HTERT RPE-1 (cell line): ENCODE data around the gene ABR.
"Not testable (repeated sequence)": the region's sequence is repeated elsewhere in the genome, so short reads cannot be mapped to it uniquely, and the experiment has no call there.

Source experiments
- in situ Hi-C: fragments of 300-500 bp; cut with MboI; formaldehyde crosslinking; loops from 4 replicates; pipeline ENCODE4 v1.14.3; 2020; ENCODE audit warnings: low sequenced_read_pairs

ABR gene

DNA sequence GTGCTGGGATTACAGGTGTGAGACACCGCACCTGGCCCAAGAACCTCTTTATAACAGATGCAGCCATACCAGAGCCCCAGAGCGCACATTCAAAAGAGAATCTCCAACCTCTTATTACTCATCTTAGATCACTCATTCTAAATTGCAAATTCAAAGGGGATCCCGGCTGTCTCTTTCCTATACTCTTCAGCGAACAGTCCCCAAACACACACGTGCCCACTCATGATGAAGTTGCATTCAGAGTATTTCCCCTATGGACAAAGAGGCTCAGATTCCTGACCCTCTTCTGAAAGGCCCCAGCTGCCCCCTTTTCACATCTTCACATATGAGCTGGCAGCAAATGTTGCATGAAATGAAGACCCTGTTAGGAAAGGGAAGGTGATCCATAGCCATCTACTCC is 22.5 kb upstream of the ABR start:
- in situ Hi-C loops: no loop called here

GRCh38 chr17:1201132-1201702 is 21.4 kb upstream of the ABR start:
- in situ Hi-C loops: no loop called here

GRCh38 chr17:1199271-1199743 is 19.5 kb upstream of the ABR start:
- in situ Hi-C loops: not testable (repeated sequence)

GRCh38 chr17:1197781-1198490 is 18.2 kb upstream of the ABR start:
- in situ Hi-C loops: no loop called here

GRCh38 chr17:1197379-1197778 is 17.6 kb upstream of the ABR start:
- in situ Hi-C loops: no loop called here

- in situ Hi-C loops: no loop called here
Measured at GRCh38 chr17:1196946-1197345, 17.2 kb upstream of the ABR start.

- in situ Hi-C loops: no loop called here
Measured at GRCh38 chr17:1192911-1193699, 13.3 kb upstream of the ABR start.

DNA sequence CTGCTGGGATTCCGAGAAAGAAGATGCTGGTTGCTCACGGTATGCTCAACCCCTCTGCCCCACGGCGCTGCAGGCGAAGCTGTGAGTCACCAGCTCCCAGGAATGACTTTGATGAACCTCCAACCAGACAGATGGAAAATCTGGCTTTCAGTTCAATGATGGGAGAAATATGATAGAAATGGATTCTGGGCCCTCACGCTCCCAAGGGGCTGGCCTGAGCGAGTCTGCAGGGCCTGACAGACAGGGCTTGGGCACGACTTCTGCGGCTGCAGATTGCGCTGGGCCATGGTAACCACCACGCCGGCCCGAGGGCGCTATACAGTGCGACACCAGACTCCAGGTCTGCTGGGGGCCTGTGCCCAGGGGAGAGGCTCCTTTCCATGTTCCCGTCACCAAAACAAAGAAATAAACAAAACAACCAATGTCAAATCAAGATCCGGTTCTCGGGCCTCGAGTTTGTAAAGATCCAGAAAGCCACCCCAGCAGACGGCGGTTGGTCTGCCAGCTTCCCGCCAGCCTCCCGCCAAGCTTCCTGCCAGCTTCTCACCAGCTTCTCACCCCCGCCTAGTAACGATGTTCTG is 11.1 kb upstream of the ABR start:
- in situ Hi-C loops: no loop called here

DNA sequence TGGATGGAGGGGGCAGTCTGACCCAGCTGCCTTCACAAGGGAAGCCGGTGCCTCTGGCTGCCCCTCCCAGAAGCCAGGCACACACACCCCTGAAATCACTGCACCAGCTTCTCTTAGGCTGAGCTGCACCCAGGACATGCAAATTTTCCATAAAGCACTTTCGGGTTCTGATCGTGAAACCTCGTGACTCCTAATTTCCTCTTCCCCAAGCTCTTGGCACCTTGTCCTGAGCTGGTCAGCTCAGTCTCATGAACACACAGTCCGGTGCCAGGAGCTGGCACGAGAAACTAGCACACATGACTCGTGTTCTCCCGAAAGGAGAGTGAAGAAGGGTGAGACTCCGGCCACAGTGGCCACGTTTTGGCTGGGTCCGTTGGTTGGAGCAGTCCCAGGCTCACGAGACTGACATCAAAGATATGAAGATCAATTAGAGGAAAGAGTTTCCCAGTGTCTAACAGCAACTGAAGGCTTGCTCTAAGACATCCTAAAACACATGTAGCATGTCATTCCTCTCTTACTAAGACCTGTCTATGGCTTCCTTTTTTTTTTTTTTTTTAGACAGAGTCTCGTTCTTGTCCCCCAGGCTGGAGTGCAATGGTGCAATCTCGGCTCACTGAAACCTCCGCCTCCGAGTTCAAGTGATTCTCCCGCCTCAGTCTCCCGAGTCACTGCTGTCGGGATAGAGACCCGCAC is 9.2 kb upstream of the ABR start:
- in situ Hi-C loops: no loop called here

DNA sequence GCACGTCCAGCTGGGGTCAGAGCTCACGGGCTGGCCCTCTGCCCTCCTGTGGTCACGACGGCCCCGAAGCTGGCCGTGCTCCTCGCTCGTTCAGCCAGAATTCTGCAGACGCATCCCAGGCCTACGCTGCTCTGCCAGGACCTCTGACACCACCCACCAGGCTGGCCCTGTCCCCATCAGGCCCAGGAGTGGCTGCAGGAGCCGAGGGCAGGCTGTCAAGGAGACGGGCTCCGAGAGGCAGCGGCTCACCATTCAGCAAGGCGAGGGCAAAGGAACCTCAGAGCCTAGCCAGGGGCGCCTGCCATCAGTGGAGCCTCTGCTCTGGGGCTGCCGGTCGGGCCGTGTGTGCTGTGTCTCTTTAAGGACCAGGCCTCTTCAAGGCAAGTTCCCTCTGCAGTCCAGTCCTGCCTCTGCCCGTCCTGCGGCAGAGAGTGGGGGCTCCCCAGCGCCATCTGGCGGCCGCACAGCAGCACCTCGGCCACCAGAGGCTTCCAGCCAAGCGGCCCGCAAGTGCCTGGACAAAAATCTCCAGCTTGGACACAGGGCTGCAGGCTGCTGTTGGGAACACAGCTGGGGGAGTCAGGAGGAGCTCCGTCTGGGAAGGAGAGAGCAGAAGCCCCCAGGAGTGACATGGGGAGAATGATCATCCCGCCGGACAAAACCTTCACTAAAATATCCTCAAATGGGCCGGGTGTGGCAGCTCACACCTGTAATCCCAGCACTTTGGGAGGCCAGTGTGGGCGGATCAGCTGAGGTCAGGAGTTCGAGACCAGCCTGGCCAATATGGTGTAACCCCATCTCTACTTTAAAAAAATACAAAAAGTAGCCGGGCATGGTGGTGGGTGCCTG is 7.4 kb upstream of the ABR start:
- in situ Hi-C loops: no loop called here

DNA sequence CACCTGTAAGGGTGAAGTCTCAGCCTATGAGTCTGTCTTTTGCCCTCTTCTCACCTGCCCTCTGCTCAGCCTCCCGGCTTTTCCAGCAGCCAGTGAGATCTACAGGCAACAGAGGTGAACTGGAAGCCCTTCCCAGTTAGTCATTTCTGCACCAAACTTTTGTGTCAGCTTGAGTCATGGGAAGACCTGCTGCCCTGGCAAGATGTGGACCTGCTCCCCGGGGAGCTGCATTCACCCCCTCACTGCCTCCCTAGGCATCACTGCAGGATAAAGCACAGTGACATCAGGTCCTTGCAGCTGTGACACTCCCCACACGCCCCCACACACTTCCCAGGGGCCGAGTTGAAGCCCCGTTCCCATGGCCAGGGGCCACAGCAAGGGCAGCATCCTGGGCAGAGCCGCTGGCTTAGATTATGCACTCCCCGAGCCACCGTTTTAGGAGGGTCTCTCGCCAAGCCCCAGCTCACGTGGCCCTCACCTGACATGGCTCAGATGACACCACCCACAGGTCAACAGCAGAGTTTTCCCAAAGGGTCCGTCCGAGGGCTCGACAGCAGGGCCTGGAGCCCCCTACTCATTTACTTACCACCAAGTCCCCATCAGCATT is 6.5 kb upstream of the ABR start:
- in situ Hi-C loops: no loop called here

DNA sequence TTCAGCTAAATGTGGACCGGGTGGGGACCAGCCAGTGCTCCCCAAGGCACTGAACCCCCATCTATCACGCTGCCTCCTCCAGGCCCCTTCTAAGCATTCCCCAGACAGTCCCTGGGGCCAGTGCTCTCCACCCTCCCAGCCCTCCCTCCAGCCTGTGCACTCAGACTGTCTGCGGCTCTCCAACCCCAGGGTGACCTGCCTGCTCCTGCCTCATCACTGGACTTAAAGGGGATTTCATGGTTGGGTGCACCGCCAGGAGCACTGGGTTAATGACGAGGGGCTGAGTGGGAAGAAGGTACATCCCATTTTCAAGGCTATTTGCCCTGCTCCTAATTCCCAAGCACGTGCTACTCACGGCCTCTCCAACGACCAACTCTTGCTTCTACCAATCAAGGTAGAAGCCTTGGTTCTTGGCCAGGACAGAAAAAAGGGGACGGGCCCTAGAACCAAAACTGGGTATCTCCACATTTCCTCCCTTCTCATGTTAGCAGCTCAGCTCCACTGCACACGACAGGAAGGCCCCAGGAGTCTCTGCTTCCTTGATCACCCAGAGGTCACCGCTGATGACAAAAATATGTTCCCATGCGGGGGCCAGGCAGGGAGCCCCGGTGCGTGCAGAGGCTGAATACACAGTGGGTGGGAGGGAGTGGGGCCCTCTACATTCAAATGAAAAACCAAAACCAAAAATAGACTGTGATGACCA is 3.5 kb upstream of the ABR start:
- in situ Hi-C loops: no loop called here

DNA sequence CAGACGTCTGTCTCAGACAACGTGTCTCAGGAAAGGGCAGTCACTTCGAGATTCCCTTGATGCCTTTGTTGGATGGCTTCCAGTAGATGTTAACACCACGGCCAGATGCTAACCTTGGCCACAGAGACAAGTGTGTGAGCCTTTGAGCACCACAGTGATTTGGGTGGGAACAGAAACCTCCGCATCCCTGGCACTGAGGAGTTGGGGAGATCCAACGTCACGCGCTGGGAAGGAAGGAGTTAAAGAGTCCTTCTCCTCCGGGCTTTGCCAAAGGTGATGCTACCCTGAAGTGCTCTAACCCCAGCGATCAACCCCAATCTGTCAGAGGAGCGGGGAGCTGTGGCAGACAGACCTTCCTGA is 3.0 kb upstream of the ABR start:
- in situ Hi-C loops: no loop called here

- in situ Hi-C loops: no loop called here
Measured at GRCh38 chr17:1181753-1182137, 2.0 kb upstream of the ABR start.

- in situ Hi-C loops: no loop called here
Measured at GRCh38 chr17:1180958-1181752, 1.4 kb upstream of the ABR start.

GRCh38 chr17:1179112-1179817 is 516 bp downstream of the ABR start:
- in situ Hi-C loops: no loop called here

DNA sequence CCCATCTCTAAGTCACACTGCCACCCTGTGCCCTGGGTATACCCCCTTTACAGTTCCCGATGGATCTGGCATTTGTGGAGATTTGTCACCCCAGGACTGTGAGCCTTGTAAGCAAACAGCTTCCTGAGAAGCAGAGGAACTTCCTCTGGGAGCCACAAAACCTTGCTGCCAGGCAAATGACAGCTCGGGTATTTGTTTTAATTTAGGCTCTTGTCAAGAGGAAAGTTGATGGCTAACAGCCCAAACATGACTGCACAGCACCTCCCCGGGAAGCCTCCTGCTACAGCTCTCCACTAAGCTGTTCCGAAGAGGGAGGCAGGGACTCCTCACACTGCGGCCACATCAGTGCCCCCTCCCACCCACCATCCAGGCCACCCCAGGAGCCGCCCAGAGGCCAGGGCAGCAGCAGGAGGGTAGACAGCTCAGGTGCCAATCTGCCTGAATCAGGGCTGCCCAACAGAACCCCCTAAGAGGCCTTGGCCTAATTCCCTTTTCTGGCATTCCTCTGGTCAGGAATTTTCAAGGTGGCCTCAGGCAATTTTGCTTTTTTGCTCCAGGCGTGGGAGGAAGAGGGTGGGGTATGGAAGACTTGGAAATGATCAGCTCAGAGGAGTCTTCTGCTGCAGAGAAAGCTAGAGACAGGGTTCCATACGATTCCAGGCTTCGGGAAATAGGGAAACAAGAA is 2.6 kb downstream of the ABR start:
- in situ Hi-C loops: no loop called here
